K562 (cell line): ENCODE data around the gene ERFL. TPM values are rescaled to one million over a fixed set of nuclear protein-coding genes. Genes with fewer than 3 reads are reported as not detected.

Experiments
- ARID1B ChIP-seq: fragments of 450-650 bp; IDR thresholded peaks from 2 replicates; pipeline ENCODE4 v1.6.1; 2016; ENCODE audit warnings: antibody characterized with exemption, mild to moderate bottlenecking, inconsistent platforms
- C11orf30 ChIP-seq: fragments of 450-650 bp; IDR thresholded peaks from 2 replicates; pipeline ENCODE4 v1.6.1; 2016; ENCODE audit warnings: low read depth, mild to moderate bottlenecking
- CXXC5 ChIP-seq: fragments of 250-450 bp; sonication (Bioruptor Pico); IDR thresholded peaks from 2 replicates; pipeline ENCODE4 v1.8.0; 2022; ENCODE audit warnings: inconsistent platforms, mild to moderate bottlenecking, moderate library complexity
- EHMT2 ChIP-seq: fragments of 450-650 bp; IDR thresholded peaks from 2 replicates; pipeline ENCODE4 v1.6.1; 2018; ENCODE audit warnings: antibody characterized with exemption
- JUN ChIP-seq, 2 experiments: sonication (generic) in 1 of 2; formaldehyde crosslinking in 1 of 2; IDR thresholded peaks; 2 replicates each; pipeline versions ENCODE4 v1.6.1 to v1.8.0; 2012 to 2022; ENCODE audit warnings: borderline replicate concordance in 2 of 2, mild to moderate bottlenecking in 2 of 2, improper control_type of control experiment in 1 of 2, low read depth in 1 of 2, low read length in 1 of 2, missing genetic modification reagents in 1 of 2
- NR2C2 ChIP-seq, 2 experiments: fragments of 200-800 bp in 1 of 2; sonication (Bioruptor generic) in 1 of 2; sonication (generic) in 1 of 2; formaldehyde crosslinking in 1 of 2; IDR thresholded peaks; 2 replicates each; pipeline versions ENCODE4 v1.6.1 to v1.8.0; 2016 to 2022; ENCODE audit warnings: mild to moderate bottlenecking in 1 of 2, missing compliant biosample characterization in 1 of 2, missing genetic modification characterization in 1 of 2, missing genetic modification reagents in 1 of 2
- SAFB ChIP-seq: fragments of 200-400 bp; formaldehyde crosslinking; IDR thresholded peaks from 2 replicates; pipeline ENCODE4 v1.6.1; 2017; ENCODE audit warnings: low read depth, low read length, borderline replicate concordance
- SIRT6 ChIP-seq: IDR thresholded peaks from one replicate; pipeline ENCODE4 v1.6.1; 2012; ENCODE audit warnings: low read depth, mild to moderate bottlenecking, control low read depth, inconsistent platforms, low read length, moderate library complexity
- SMC3 ChIP-seq: conservative IDR thresholded peaks from 2 replicates; pipeline ENCODE4 v1.6.1; 2011; ENCODE audit warnings: low read depth, low read length, improper control_type of control experiment; ENCODE audit not compliant: insufficient read depth
- TSC22D4 ChIP-seq: fragments of 450-650 bp; IDR thresholded peaks from 2 replicates; pipeline ENCODE4 v1.6.1; 2016; ENCODE audit warnings: missing genetic modification characterization, missing biosample characterization, control low read depth
- ZNF134 ChIP-seq: fragments of 250-450 bp; sonication (Bioruptor Pico); conservative IDR thresholded peaks from 2 replicates; pipeline ENCODE4 v1.4.0; 2020
- ZNF778 ChIP-seq: fragments of 450-650 bp; formaldehyde crosslinking; IDR thresholded peaks from 2 replicates; pipeline ENCODE4 v1.4.0; 2020; ENCODE audit warnings: mild to moderate bottlenecking, moderate library complexity
- ZSCAN29 ChIP-seq: fragments of 450-650 bp; IDR thresholded peaks from 2 replicates; pipeline ENCODE4 v1.6.1; 2017
- polyA plus RNA-seq, 8 experiments: library from polyadenylated mRNA; depleted of rRNA in 4 of 8; stranded (reverse) in 5 of 8; unstranded in 3 of 8; fragments of >200 nt; fragmentation: Nextera tagmentation in 2 of 8; fragmentation: Illumina TruSeq in 1 of 8; extraction: Ambion mirVana in 2 of 8; extraction: Trizol in 1 of 8; gene quantifications; 2 replicates each; pipeline versions ENCODE4 v1.2.1 to v1.2.3, GENCODE V29; 2011 to 2014; ENCODE audit warnings: inconsistent platforms in 1 of 8, missing spikeins in 1 of 8
- total RNA-seq, 7 experiments: library from RNA; depleted of rRNA in 6 of 7; stranded (reverse); fragments of >200 nt in 6 of 7; fragmentation: Illumina TruSeq in 2 of 7; extraction: Trizol in 2 of 7; gene quantifications; 2 replicates each; pipeline versions ENCODE4 v1.2.1 to v1.2.3, GENCODE V29; 2011 to 2021; ENCODE audit warnings: low replicate concordance in 1 of 7
- TF ChIP-seq, protein P1 (sequence below): fragments of 250-450 bp; sonication (Bioruptor Pico); IDR thresholded peaks from 2 replicates; pipeline ENCODE4 v1.5.0; 2021; ENCODE audit warnings: mild to moderate bottlenecking, borderline replicate concordance
- TF ChIP-seq, protein P2 (sequence below), 2 experiments: fragments of 450-650 bp; IDR thresholded peaks; 2 replicates each; pipeline ENCODE4 v1.6.1; 2016
- TF ChIP-seq, protein P3 (sequence below): fragments of 250-450 bp; sonication (Bioruptor Pico); IDR thresholded peaks from 2 replicates; pipeline ENCODE4 v1.5.0; 2020; ENCODE audit warnings: mild to moderate bottlenecking
- TF ChIP-seq, protein P4 (sequence below): fragments of 450-650 bp; IDR thresholded peaks from 2 replicates; pipeline ENCODE4 v1.6.1; 2016
- TF ChIP-seq, protein P5 (sequence below), 2 experiments: fragments of 250-450 bp in 1 of 2; fragments of 450-650 bp in 1 of 2; sonication (Bioruptor Pico) in 1 of 2; IDR thresholded peaks; 2 replicates each; pipeline versions ENCODE4 v1.6.1 to v1.8.0; 2016 to 2021; ENCODE audit warnings: mild to moderate bottlenecking in 2 of 2, moderate library complexity in 2 of 2, missing compliant biosample characterization in 1 of 2, missing genetic modification characterization in 1 of 2

ERFL gene
- total and polyA plus RNA-seq, 9 of the 15 experiments (the other 6 are each of a cell fraction or from before 2014, with no cell fraction given), result 0.07 to 0.75 (median 0.32) TPM; not detected in 4

DNA sequence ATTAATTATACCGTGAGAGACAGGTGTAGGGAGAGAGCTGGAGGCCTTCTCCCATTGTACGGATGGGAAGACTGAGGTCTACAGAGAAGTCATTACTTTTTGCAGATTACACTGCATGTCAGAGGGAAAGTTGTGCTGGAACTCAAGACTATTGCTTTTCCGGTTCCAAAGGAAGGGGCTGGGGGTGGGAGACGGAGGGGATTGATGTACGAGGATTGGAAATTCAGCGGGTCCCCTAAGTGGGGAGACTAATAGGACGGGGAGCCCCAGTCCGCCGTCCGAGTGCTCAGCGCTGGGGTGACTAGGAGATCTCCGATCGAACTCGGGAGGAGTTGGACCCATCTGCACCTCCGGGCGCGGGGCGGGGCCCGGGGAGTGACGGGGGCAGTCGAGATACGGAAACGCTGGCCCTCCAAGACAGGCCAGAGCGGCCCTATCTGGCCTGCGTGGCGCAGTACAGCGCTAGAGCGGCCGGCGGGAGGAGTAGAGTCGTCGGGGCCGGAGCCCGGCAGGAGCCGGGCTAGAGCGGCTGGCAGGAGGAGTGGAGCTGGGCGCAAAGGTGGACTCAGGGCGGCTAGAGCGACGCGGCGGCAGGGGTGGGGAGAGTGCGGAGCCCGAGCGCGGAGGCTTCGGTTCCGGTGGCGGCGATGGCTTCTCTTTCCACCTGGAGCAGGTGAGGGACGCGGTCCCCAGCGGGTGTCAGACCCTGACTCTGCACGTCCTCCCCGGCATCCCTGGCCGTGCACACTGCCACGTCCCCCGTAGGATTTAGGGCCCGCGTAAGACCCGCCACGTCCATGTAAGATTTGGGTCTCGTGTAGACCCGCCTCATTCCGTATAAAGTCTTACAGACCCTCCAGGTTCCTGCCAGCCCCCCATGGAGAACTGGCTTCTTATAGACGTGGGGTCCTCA, 44.2 kb downstream of the ERFL start (continued):
- TF ChIP-seq SAFB (0 out of 2 replicates have a peak, but pooled peaks have one; percentile 22), ZSCAN29 (peak; percentile 94), JUN (IDR thresholded peaks at IDR 0.05; ENCODE audit: borderline replicate concordance, low read depth, low read length) (no peak), JUN (CRISPR knock-in tag; IDR thresholded peaks at IDR 0.05; ENCODE audit: borderline replicate concordance) (no peak), TSC22D4 (tag) (no peak), ZNF134 (no peak), SIRT6 (no peak), ZNF778 (CRISPR knock-in tag) (no peak), C11orf30 (peak; percentile 87), SMC3 (0 out of 2 replicates have a peak, but pooled peaks have one; percentile 9), EHMT2 (no peak), CXXC5 (CRISPR knock-in tag) (peak; percentile 96), NR2C2 (CRISPR knock-in tag; IDR thresholded peaks at IDR 0.05) (peak; percentile 25; the same call in 1 of the 2 replicates), NR2C2 (tag; IDR thresholded peaks at IDR 0.05) (peak; percentile 75; the same call in 1 of the 2 replicates), ARID1B (peak; percentile 57; the same call in 1 of the 2 replicates)
- TF ChIP-seq, protein P1, sequence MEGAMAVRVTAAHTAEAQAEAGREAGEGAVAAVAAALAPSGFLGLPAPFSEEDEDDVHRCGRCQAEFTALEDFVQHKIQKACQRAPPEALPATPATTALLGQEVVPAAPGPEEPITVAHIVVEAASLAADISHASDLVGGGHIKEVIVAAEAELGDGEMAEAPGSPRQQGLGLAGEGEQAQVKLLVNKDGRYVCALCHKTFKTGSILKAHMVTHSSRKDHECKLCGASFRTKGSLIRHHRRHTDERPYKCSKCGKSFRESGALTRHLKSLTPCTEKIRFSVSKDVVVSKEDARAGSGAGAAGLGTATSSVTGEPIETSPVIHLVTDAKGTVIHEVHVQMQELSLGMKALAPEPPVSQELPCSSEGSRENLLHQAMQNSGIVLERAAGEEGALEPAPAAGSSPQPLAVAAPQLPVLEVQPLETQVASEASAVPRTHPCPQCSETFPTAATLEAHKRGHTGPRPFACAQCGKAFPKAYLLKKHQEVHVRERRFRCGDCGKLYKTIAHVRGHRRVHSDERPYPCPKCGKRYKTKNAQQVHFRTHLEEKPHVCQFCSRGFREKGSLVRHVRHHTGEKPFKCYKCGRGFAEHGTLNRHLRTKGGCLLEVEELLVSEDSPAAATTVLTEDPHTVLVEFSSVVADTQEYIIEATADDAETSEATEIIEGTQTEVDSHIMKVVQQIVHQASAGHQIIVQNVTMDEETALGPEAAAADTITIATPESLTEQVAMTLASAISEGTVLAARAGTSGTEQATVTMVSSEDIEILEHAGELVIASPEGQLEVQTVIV (CRISPR knock-in tag), result no peak
- TF ChIP-seq, protein P2, sequence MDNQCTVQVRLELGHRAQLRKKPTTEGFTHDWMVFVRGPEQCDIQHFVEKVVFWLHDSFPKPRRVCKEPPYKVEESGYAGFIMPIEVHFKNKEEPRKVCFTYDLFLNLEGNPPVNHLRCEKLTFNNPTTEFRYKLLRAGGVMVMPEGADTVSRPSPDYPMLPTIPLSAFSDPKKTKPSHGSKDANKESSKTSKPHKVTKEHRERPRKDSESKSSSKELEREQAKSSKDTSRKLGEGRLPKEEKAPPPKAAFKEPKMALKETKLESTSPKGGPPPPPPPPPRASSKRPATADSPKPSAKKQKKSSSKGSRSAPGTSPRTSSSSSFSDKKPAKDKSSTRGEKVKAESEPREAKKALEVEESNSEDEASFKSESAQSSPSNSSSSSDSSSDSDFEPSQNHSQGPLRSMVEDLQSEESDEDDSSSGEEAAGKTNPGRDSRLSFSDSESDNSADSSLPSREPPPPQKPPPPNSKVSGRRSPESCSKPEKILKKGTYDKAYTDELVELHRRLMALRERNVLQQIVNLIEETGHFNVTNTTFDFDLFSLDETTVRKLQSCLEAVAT (IDR thresholded peaks at IDR 0.05), result peak; percentile 88
- TF ChIP-seq, protein P3, sequence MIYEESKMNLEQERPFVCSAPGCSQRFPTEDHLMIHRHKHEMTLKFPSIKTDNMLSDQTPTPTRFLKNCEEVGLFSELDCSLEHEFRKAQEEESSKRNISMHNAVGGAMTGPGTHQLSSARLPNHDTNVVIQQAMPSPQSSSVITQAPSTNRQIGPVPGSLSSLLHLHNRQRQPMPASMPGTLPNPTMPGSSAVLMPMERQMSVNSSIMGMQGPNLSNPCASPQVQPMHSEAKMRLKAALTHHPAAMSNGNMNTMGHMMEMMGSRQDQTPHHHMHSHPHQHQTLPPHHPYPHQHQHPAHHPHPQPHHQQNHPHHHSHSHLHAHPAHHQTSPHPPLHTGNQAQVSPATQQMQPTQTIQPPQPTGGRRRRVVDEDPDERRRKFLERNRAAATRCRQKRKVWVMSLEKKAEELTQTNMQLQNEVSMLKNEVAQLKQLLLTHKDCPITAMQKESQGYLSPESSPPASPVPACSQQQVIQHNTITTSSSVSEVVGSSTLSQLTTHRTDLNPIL, result no peak
- TF ChIP-seq, protein P4, sequence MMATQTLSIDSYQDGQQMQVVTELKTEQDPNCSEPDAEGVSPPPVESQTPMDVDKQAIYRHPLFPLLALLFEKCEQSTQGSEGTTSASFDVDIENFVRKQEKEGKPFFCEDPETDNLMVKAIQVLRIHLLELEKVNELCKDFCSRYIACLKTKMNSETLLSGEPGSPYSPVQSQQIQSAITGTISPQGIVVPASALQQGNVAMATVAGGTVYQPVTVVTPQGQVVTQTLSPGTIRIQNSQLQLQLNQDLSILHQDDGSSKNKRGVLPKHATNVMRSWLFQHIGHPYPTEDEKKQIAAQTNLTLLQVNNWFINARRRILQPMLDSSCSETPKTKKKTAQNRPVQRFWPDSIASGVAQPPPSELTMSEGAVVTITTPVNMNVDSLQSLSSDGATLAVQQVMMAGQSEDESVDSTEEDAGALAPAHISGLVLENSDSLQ, result peak; percentile 92
- TF ChIP-seq, protein P5, sequence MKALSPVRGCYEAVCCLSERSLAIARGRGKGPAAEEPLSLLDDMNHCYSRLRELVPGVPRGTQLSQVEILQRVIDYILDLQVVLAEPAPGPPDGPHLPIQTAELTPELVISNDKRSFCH (CRISPR knock-in tag; IDR thresholded peaks at IDR 0.05), result no peak
- TF ChIP-seq, protein P5 (tag; IDR thresholded peaks at IDR 0.05), result no peak
